Glutamatergic neuron (in vitro differentiated cells): ENCODE measurements around the gene KCNN3. TPM values are rescaled to one million over a fixed set of nuclear protein-coding genes. Genes with fewer than 3 reads are reported as not detected.

Source experiments
- DNase-seq: peaks from one replicate; pipeline ENCODE4 v3.0.0; 2022
- H3K27ac Mint-ChIP-seq: one replicate; pipeline ENCODE4 v1.8.0; 2020; ENCODE audit warnings: mild to moderate bottlenecking, mixed read lengths, inconsistent platforms; ENCODE audit not compliant: unreplicated experiment
- H3K27me3 Mint-ChIP-seq: one replicate; pipeline ENCODE4 v1.8.0; 2020; ENCODE audit warnings: mild to moderate bottlenecking, moderate library complexity, mixed read lengths, inconsistent platforms; ENCODE audit not compliant: unreplicated experiment
- H3K36me3 Mint-ChIP-seq: one replicate; pipeline ENCODE4 v1.8.0; 2020; ENCODE audit warnings: mild to moderate bottlenecking, mixed read lengths, inconsistent platforms; ENCODE audit not compliant: unreplicated experiment
- H3K4me1 Mint-ChIP-seq: one replicate; pipeline ENCODE4 v1.8.0; 2020; ENCODE audit warnings: mild to moderate bottlenecking, low read depth, mixed read lengths, inconsistent platforms; ENCODE audit not compliant: unreplicated experiment
- H3K4me3 Mint-ChIP-seq: one replicate; pipeline ENCODE4 v1.8.0; 2020; ENCODE audit warnings: mild to moderate bottlenecking, mixed read lengths, inconsistent platforms; ENCODE audit not compliant: unreplicated experiment
- H3K9me3 Mint-ChIP-seq: one replicate; pipeline ENCODE4 v1.8.0; 2020; ENCODE audit warnings: mild to moderate bottlenecking, moderate library complexity, mixed read lengths, inconsistent platforms; ENCODE audit not compliant: unreplicated experiment
- total RNA-seq: library from RNA; stranded (reverse); fragmentation: NEBNext Ultra II Directional; extraction: Animal tissue kit (Norgen Biotek cat#: 25700); gene quantifications from one replicate; pipeline ENCODE4 v1.2.1, GENCODE V29; 2021; ENCODE audit not compliant: unreplicated experiment
- TF ChIP-seq, protein P1 (sequence below): fragments of 200-600 bp; sonication (generic); IDR thresholded peaks from one replicate; pipeline ENCODE4 v1.5.0; 2021; ENCODE audit not compliant: partially characterized antibody, unreplicated experiment

Gene KCNN3
- total RNA-seq, 1 donor from 2014 or later: 3.8 TPM

DNA sequence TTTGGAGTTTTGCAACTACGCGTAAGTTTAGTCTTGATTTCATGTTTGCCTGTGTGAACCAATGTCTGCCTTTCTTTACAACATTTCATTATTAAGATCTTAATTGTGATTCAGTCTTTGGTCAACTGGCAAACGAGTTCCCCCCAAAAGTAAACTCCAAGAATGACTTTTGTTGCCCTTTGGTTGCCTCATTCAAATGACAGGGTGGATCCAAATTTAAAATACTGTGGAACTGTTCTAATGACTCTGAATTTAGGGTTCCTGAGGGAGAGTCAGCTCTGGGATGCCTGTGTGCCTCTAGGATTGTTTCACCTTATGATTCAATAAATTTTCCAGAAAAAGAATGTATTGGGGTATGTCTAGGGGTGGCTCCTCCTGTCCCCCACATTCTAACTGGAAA, 105.3 kb downstream of the KCNN3 start:
- Mint-ChIP-seq H3K9me3 (no peaks in the 10 kb centered on the region), H3K27me3 (no peaks in the 10 kb centered on the region), H3K36me3 (no peaks in the 10 kb centered on the region), H3K4me1 (peaks cover 20% of the 10 kb centered on the region), H3K27ac (no peak overlapping the region), H3K4me3 (no peak overlapping the region)
- DNase-seq: no peak
- TF ChIP-seq, protein P1, sequence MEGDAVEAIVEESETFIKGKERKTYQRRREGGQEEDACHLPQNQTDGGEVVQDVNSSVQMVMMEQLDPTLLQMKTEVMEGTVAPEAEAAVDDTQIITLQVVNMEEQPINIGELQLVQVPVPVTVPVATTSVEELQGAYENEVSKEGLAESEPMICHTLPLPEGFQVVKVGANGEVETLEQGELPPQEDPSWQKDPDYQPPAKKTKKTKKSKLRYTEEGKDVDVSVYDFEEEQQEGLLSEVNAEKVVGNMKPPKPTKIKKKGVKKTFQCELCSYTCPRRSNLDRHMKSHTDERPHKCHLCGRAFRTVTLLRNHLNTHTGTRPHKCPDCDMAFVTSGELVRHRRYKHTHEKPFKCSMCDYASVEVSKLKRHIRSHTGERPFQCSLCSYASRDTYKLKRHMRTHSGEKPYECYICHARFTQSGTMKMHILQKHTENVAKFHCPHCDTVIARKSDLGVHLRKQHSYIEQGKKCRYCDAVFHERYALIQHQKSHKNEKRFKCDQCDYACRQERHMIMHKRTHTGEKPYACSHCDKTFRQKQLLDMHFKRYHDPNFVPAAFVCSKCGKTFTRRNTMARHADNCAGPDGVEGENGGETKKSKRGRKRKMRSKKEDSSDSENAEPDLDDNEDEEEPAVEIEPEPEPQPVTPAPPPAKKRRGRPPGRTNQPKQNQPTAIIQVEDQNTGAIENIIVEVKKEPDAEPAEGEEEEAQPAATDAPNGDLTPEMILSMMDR: no peak

DNA sequence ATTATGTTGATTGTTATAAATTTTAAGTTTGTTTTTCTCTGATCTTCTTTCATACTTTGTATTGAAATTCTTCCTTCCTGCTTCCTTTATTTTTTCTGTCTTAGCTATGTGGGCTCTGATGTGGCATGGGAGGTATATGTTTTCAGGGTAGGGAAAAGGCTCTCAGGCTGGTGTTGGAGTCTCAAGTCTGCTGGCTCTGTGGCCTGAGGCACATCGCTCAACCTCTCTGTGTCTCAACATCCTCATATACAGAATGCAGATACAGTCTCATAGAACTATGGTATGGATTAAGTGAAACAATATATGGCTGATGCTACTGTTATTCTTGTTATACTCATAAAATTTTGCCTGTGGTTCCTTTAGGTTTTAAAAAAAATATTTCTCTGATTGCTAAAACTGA, 105.9 kb downstream of the KCNN3 start:
- H3K27me3 Mint-ChIP-seq: no peaks in the 10 kb centered on the region
- peaks cover 20% of the 10 kb centered on the region for H3K4me1 Mint-ChIP-seq
- DNase-seq: no peak
- H3K36me3 Mint-ChIP-seq: no peaks in the 10 kb centered on the region
- H3K4me3 Mint-ChIP-seq: no peak overlapping the region
- H3K27ac Mint-ChIP-seq: no peak overlapping the region
- no peaks in the 10 kb centered on the region for H3K9me3 Mint-ChIP-seq
- TF ChIP-seq, protein P1: no peak

DNA sequence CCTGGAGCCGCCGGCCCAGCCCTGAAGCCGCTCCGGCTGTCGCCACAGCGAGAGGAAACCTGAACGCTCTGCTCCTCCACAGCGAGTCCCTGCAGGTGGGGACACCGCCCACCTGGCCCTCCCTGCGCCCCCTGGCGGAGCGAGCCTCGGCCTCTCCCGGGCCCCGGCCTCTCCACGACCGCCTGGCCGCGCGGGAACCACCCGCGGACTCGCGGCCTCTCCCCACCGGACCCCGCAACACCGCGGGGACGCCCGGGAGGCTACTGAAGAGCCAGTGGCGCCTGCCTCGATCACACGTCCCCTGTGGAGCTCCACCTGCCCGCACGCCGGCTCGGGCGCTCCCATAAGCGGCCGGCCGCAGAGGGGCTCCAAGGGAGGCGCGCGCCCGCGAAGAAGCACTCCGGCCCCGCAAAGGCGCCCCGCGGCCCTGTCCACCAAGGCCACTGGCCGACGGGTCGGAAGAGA, 109.6 kb downstream of the KCNN3 start:
- Mint-ChIP-seq H3K36me3 (no peaks in the 10 kb centered on the region), H3K27me3 (no peaks in the 10 kb centered on the region), H3K9me3 (no peaks in the 10 kb centered on the region), H3K4me3 (no peak overlapping the region), H3K27ac (no peak overlapping the region), H3K4me1 (peaks cover 11% of the 10 kb centered on the region)
- peak; percentile 76 for DNase-seq
- TF ChIP-seq, protein P1: peak; percentile 87

DNA sequence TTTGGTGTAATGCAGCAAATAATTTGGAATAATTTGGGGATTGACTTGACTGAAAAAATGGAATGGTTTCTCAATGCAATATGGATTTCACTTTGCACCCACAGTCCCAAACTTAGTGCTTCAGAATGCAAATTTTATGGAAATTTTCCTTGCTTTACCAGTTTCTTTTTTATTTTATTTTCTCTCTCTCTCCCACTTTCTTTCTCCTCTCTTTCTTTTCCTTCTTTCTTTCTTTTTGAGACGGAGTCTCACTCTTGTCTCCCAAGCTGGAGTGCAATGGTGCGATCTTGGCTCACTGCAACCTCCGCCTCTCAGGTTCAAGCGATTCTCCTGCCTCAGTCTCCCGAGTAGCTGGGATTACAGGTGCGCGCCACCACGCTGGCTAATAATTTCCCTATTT, 110.3 kb downstream of the KCNN3 start:
- TF ChIP-seq, protein P1: no peak
- no peaks in the 10 kb centered on the region for H3K27me3 Mint-ChIP-seq
- no peak overlapping the region for H3K4me3 Mint-ChIP-seq
- no peaks in the 10 kb centered on the region for H3K9me3 Mint-ChIP-seq
- peaks cover 11% of the 10 kb centered on the region for H3K4me1 Mint-ChIP-seq
- H3K36me3 Mint-ChIP-seq: no peaks in the 10 kb centered on the region
- H3K27ac Mint-ChIP-seq: no peak overlapping the region
- DNase-seq: no peak

DNA sequence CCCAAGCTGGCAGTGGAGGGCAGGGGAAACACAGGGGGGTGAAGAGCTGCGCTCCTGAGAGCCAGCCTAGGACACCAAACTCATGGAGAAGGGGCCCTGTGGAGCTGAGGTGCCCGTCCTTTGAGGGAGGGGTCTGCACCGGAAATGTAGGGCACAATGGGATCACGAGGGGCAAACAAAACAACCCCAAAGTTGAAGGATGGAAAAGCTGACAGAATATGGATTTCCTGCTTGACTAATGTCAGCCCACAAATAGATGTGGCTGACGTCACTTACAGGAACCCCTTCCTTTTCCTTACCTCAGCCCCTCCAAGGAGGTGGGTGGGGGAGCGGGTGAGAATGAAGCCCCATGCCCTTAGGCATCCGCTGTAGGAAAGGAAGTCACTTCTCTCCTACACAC, 110.9 kb downstream of the KCNN3 start:
- no peaks in the 10 kb centered on the region for H3K27me3 Mint-ChIP-seq
- H3K27ac Mint-ChIP-seq: no peak overlapping the region

More for the DNA sequence above, 110.9 kb downstream of the KCNN3 start:
- no peaks in the 10 kb centered on the region for H3K9me3 Mint-ChIP-seq
- H3K4me1 Mint-ChIP-seq: peaks cover 11% of the 10 kb centered on the region
- no peak for DNase-seq
- no peaks in the 10 kb centered on the region for H3K36me3 Mint-ChIP-seq
- TF ChIP-seq, protein P1: no peak
- H3K4me3 Mint-ChIP-seq: no peak overlapping the region
